PFSK-1 (cell line): ENCODE data around the gene TMEM129.

Source experiments
- FOXP2 ChIP-seq: optimal IDR thresholded peaks from 2 replicates; pipeline ENCODE3; 2011; ENCODE audit warnings: borderline replicate concordance, control low read depth, inconsistent platforms; ENCODE audit not compliant: insufficient read depth; ENCODE audit errors: extremely low read length, extremely low read depth
- POLR2AphosphoS5 ChIP-seq: IDR thresholded peaks from 2 replicates; pipeline ENCODE4 v1.6.1; 2012; ENCODE audit warnings: low read depth, mild to moderate bottlenecking, control low read depth, low read length, moderate library complexity
- REST ChIP-seq, 2 experiments: IDR thresholded peaks; 2 replicates each; pipeline versions ENCODE4 v1.6.1 to v1.8.0; 2011 to 2012; ENCODE audit warnings: low read depth in 2 of 2, low read length in 2 of 2, control low read depth in 1 of 2, inconsistent platforms in 1 of 2, mild to moderate bottlenecking in 1 of 2, moderate library complexity in 1 of 2; ENCODE audit not compliant: insufficient read depth in 1 of 2
- SIN3A ChIP-seq: IDR thresholded peaks from 2 replicates; pipeline ENCODE4 v1.6.1; 2012; ENCODE audit warnings: mild to moderate bottlenecking, low read length, moderate library complexity, borderline replicate concordance; ENCODE audit not compliant: insufficient read depth
- TAF1 ChIP-seq: IDR thresholded peaks from 2 replicates; pipeline ENCODE4 v1.6.1; 2012; ENCODE audit warnings: low read length, control low read depth, borderline replicate concordance; ENCODE audit not compliant: insufficient read depth

The TMEM129 gene

GRCh38 chr4:1739358-1739757 lies 18.2 kb upstream of the TMEM129 start:
- no peak for TF ChIP-seq POLR2AphosphoS5

- no peak for TF ChIP-seq TAF1
- TF ChIP-seq POLR2AphosphoS5 = no peak
- no peak for TF ChIP-seq FOXP2
- no peak for TF ChIP-seq REST (IDR thresholded peaks at IDR 0.05; ENCODE audit: insufficient read depth in 1 of 2, low read depth in 2 of 2, low read length in 2 of 2)
- TF ChIP-seq SIN3A = no peak
These were observed 17.3 kb upstream of the TMEM129 start for GRCh38 chr4:1738410-1738809.

- TF ChIP-seq SIN3A = no peak
- no peak for TF ChIP-seq FOXP2
- no peak for TF ChIP-seq POLR2AphosphoS5
- no peak for TF ChIP-seq TAF1
- no peak for TF ChIP-seq REST (IDR thresholded peaks at IDR 0.05; ENCODE audit: insufficient read depth in 1 of 2, low read depth in 2 of 2, low read length in 2 of 2)
These were observed 16.5 kb upstream of the TMEM129 start for GRCh38 chr4:1737666-1738065.

GRCh38 chr4:1736812-1737211 lies 15.7 kb upstream of the TMEM129 start:
- TF ChIP-seq FOXP2 (no peak), TAF1 (no peak), SIN3A (no peak), REST (IDR thresholded peaks at IDR 0.05; ENCODE audit: insufficient read depth in 1 of 2, low read depth in 2 of 2, low read length in 2 of 2) (no peak), POLR2AphosphoS5 (no peak)

- TF ChIP-seq REST (IDR thresholded peaks at IDR 0.05; ENCODE audit: insufficient read depth in 1 of 2, low read depth in 2 of 2, low read length in 2 of 2) (no peak), TAF1 (no peak), SIN3A (no peak), POLR2AphosphoS5 (no peak)
These were observed 14.1 kb upstream of the TMEM129 start for GRCh38 chr4:1735215-1735614.

GRCh38 chr4:1732911-1733310 lies 11.8 kb upstream of the TMEM129 start:
- TF ChIP-seq POLR2AphosphoS5 (no peak), SIN3A (no peak), FOXP2 (no peak), TAF1 (no peak), REST (IDR thresholded peaks at IDR 0.05; ENCODE audit: insufficient read depth in 1 of 2, low read depth in 2 of 2, low read length in 2 of 2) (no peak)
